GM21786 (cell line): ENCODE results near the gene FAM163B.

Experiments
- ATAC-seq: cut with Tn5 transposase; IDR thresholded peaks from one replicate; pipeline ENCODE4 v1.9.1; 2021; ENCODE audit not compliant: unreplicated experiment

Gene FAM163B

DNA sequence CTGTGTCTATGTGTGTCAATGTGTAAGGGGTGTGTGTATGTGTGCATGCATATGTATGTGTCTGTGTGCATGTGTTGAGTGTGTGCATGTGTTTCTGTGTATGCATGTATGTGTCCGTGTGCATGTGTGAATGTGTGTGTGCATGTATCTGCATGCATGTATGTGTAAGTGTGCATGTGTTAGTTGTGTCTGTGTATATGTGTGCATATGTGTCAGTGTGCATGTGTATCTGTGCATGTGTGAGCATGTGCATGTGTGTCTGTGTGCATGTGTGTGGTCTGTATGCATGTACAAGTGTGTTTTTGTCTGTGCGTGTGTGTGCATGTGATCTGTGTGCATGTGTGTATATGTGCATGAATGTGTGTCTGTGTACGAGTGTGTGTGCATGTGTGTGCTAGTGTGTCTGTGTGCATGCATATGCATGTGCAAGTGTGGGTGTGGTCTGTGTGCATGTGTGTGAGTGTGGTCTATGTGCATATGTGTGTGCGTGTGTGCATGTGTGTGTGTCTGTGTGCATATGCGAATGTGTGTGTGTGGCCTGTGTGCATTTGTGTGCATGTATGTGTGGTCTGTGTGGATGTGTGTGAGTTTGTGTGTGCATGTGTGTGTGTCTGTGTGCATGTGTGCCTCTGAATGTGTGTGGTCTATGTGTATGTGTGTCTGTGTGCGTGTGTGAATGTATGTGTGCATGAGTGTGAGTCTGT, 9.6 kb downstream of the FAM163B start:
- ATAC-seq: no peak

DNA sequence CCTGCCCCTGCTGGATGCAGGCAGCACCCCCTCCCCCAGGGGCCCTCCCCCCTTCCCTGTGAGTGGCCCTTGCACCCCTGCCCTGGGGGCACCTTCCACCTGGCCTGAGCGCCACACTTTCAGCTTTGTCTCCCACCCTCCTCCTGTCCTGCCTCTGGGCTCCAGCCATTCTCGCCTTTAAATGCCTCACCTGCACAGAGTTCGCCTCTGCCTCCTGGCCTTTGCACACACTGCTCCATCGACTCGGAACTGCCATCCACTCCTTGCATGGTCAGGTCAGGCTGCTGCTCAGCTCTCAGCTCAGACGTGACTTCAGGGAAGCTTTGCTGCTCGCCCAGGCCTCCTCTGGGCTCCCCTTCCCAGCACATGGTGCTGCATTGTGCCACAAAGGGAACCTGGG, 10.2 kb downstream of the FAM163B start:
- ATAC-seq: no peak

DNA sequence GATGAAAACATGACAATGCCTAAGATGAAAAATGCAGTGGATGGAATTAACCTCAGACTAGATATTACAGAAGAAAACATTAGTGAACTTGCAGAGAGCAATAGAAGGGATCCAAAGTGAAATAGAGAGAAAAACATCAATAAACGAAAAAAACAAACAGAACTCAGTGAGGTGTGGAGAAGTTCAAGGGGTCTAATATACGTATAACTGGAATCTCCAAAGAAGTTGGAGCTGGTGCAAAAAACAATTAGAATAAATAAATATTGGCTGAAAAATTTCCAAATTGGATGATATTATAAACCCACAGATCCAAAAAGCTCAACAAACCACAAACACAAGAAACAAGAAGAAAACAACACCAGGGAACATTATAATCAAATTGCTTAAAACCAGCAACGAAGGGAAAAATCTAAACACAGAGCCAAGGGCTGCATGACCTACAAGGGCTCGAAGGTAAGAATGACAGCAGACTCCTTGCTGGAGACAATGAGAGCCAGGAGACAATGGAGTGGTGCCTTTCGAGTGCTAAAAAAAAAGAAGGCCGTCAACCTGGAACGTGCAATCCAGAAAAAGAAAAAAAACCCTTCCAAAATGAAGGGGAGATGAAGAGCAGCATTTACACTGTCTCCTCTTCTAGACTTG, 11.8 kb downstream of the FAM163B start:
- ATAC-seq: no peak

DNA sequence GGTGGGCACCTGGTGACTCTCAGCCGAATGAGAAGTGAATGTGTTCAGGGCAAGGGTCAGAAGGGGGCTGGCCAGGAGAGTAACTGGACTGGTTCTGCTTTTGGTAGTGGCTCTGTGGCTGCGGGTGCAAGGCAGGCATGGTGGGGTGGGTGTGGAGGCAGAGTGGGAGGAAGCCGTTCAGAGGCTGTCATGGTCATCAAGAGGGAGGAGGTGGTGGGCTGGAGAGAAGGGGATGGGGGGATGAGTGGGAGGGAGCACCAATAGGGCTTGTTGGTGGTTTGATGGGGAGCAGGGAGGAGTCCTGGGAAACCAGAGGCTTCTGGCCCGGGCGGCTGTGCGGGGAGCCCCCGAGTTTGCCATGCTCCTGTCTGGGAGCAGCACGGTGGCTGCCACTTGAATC, 13.3 kb downstream of the FAM163B start:
- no peak for ATAC-seq

DNA sequence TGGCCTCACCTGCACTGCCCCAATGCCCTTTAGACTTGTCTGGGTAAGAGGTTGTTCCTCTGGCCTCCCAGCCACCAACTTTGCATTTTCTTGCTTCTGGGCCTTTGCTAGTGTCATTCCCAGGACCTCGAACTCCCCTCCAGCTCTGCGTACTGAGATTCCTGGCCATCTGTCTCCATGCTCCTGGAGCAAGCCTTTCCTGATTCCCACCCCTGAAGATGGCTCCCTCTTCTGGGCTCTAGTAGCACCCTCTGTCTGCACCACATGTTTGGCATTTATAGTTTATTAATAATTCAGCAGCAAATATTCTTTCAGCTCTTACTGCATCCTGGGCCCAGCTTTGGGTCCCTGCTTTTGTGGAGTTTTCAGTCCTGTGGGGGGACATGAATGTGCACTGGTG, 14.9 kb downstream of the FAM163B start:
- ATAC-seq: no peak

DNA sequence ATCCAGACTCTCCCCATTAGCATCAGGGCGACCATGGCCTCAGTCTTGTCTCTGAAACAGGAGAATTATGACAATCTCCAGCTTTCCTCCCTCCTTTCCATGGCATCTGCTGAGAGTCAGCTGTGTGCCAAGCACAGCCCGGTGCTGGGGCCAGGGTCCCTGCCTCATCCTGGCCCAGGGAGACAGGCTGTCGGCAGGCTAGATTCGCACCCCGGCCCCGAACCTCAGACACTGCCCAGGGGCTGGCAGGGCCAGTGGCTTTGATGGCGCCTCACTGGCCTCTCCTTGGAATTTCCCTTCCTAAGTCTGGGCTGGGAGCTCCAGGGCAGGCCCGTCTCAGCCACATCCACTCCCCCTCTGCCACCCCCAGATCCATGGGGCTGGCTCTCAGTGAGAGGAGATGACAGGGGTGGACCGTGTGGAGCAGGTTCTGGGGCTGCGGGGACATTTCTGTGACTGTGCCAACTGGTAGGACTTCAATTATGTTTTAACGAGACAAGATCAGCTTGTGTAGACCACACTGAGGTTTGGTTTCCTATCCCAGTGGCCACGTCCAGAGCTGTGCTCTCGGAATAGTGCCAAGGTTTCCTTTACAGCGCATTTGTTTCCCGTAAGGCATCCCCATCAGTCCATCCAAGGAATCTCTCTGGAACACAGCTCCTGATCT, 15.5 kb downstream of the FAM163B start:
- ATAC-seq: no peak

DNA sequence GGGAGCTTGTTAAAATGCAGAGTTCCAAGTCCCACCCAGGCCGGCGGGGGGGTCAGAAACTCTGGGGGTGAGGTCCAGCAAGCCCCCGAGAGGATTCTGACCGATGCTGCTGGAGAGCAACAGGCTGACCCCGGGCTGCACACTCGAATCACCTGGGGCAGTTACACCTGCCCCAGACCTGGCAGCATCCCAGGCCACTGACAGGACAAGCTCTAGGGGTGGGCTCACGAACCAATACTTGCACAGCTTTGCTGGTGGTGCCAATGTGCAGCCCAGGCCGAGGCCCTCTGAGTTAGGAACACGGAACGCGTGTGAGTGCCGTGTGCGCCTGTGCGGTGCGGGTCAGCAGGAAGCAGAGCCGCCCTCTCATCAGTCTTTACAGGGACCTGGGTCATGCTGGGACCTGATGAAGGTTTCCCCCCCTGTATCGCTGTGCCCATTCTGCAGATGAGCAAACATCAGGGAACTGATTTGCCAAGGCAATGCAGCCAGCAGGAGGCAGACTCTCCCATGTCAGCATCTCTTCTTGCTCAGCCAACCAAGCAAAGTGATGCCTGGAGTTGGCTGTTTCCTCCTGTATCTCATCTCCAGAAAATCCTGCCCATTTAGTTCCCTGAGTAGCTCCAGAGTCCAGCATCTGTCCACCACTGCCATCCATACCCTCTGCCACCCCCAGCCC, 16.3 kb downstream of the FAM163B start:
- ATAC-seq: no peak

DNA sequence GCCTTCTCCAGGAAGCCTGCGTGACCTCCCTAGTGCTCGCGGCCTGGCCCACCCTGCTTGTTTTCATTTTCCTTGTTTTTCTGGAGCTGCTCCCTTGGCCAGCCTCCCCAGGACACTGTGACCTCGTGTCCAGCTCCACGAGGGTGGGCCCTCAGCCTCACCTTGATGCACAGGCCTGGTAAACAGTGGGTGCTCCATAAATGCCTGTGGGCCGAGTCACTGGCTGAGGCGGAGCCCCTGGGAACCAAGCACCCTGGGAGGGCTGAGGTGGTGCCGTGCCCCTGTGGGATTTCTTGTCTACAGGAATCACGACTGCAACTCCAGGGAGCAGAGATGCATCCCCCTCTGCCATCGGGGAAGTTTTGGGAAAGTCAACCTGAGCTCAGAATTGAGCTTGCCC, 17.2 kb downstream of the FAM163B start:
- no peak for ATAC-seq

DNA sequence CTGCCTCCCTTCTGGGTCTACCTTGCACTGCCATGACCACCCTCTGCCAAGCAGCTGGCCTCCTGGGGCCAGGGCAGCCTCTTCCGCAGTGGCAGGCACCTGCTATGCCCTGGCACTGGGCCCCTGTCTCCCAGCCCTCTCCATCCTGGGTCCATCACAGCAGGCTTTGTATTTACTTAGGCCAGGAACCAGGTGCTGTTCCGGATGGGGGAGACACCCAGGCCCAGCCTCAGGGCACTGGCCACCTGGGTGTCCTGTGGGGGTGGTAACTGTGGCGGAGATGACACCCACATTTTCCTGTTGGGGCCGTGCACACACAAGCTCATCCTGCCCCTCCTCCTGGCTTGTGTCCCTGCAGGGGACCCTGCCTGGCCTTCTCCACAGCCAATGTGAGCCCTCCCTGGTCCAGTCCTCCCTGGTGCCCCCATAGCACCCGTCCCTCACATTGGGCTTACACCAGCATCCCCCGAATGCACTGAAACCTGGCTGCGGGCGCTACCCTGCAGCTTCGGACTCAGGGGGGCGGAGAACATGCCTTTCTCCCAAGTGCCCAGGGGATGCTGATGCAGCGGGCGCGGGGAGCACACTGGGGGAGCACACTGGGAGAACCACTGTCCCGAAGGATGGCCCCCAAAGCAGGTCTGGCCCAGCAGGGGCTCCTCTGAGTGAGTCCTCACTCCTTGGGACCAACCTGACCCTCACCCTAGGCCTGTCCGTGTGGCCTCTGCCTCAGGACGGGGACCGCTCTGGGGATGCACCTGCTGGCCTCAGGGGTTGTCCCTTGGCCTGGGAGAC, 17.9 kb downstream of the FAM163B start:
- no peak for ATAC-seq

DNA sequence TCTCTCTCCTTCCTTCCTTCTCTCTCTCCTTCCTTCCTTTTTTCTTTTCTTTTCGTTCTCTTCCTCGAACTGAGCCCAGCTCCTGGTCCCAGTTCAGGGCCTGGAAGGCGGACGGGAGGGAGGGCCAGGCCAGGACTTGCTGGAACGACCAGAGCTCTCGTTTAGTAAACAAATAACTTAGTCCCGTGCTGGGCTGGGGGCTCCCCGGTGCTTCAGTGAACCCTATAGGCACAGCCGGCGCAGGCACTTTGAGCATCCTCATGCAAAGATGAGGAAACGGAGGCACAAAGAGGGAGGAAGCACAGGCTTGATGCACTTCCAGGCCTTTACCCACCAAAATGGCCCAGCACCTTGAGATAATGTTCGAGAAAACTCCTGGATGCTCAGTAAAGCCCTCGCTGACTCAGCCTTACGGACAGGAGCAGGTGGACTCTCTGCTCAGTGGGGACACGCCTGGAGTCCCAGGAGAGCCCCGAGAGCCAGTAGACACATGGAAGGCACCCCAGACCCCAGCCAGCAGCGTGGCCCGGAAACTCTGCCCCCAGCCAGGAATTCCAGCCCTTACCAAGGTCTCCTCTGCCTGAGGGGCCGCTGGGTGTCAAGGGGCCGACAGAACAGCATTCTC, 18.8 kb downstream of the FAM163B start:
- ATAC-seq: no peak

DNA sequence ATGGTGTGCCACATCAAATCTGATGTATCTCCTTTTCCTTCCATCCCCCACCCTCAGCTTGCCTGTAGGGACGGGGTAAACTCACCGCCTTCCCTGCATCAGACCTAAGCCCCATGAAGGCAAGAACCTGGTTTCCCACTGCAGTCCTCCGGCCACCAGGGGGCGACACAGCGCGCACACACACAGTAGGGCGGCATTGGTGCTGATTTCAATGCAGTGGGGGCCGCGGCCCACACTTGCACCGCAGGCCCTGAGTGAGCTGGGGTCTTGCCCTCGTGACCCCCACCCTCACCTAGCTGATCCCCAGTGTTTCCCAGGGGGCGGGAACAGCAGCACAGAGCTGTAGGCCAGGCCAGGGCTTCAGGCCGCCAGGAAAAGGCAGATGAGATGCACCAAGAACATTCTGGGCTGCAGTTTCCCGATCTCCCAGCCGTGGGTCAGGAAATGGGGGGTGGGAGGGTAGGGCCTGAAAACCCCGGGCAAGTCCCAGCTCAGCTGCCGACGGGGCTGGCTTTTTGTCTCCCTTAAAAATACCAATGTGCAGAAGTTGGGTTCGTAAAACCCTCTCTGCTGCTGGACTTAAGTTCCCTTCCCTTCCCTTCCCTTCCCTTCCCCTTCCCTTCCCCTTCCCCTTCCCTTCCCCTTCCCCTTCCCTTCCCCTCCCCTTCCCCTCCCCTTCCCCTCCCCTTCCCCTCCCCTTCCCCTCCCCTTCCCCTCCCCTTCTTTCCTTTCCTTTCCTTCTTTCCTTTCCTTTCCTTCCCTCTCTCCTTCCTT, 19.5 kb downstream of the FAM163B start:
- ATAC-seq: no peak

DNA sequence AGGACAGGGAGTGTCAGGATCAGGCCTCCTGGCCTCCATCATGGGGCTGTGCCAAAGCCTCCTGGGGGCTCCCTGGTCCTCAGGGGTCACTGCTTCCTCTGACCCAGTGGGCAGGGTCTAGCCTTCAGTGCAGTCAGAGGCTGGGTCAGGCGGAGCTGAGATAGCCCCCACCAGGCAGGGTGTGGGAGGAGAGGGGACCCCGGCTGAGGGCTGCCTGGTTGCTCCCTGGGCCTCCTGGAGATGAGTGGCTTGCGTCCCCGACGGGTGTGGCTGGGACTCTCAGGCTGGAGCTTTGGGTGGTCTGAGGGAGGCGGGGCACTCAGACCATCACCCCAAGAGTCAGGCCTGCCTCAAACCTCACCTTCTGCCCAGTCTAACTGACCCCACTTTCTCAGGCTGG, 21.7 kb downstream of the FAM163B start:
- no peak for ATAC-seq

DNA sequence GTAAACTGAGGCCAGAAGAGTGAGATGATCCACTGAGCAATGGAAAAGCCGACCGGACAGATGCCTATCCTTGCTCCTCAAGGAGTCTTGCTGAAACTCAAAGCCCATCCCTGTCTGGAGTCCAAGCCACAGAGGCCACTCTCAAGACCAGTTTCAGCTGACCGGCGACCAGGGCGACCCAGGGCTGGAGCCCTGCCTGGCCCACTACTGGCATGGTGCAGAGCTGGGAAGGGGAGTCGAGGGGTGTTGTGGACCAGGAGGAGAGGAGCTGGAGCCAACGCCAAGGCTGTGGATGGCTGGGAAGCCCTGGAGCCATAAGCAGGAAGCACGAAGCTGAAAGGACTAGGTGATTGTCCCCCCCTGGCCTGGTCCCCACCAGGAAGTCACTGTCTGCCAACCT, 22.1 kb downstream of the FAM163B start:
- ATAC-seq: no peak

DNA sequence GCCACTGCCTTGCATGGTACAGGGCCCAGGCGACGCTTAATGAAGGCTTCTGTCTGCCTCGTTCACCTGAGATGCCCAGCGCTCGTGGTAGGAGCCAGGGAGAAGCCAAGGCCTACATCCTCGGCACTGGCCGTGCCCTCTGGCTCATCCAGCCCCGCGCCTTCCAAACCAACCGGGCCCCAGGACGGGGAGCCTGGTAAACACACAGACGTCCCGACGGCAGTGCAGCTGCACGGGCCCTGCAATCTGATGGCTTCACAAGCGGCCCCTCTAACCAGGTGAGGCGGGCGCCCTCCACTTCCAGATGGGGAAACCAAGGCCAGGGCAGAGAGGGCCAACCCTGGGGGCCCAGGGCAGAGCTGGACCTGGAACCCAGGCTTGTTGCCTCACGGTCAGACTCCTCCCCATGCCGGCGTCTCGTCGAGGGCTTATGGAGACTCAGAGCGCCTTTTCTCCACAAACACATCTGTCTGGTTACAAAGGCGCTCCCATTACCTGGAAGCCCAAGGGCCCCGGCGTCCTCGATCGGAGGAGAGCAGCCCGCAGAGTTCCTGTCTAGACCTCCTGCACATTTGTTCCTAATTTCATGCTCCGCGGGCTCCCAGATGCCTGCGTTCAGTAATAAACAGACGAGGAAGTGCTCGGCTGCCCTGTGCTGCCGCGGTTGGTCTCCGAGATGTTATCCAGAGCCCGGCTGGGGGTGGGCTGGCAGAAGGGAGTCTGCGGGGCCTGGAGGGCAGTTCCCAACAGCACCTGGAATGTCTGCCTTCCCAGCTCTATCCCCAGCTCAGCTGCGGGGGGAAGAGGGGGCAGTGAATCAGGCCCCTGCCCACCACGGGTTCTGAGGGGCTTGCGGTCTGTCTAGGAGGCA, 23.5 kb downstream of the FAM163B start:
- ATAC-seq: no peak

DNA sequence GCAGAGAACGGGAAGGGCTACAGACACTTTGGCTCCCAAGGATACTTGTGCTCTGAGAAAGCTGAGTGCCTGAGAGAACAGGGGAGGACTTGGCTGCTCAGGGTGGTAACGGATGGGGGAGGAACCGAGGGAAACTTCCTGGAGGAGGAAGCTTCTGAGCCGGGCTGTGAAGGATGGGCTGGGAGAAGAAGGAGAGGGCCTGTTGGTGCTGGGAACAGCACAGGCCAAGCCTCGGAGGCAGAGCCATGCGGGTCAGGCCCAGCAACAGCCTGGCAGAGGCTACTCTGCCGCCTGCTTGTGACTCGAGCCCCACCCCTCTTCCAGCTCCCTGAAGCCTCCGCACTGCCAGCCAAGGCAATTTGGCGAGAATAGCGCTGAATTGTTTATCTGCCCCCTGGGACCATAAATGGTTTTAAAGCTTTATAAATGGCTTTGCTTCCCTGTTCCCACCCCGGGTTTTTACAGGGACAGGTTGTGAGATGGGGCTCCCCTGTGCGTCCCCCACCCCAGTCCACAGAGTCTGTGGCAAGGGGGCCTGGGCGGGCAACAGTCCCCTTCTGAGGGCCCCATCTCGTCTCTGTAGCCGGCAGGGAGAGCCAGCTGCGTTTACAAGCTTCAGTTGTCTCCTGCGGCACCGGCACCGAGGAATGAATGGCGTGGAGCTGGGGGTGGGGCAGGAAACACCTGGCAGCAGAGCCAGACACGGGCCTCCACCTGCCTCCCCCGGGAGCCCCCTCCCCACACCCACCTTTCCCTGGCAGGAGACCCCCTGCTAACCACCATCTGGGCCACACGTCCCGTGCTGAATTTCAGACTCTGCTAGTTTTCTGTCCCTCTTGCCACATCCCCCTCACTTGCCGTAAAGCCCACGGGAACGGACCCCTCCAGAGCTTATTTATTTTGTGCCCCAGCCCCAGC, 24.4 kb downstream of the FAM163B start:
- ATAC-seq: no peak

DNA sequence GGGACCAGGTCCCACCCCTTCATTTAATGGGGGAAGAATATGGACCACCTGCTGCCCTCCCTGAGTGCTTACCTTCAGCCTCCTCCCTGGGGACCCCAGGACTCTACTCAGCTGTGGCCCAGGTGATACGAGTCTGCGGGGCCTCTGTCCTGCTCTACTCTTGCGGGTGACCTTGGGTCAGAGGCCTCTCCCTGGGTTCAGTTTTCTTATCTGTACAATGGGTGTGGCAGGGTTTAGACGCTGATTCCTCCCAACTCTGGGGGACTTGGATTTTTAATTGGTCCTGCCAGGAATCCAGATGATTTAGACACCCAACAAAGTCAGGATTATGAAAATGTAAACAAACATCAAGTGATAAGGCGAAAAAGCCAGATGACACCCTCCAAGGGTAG, 25.0 kb downstream of the FAM163B start:
- ATAC-seq: no peak

DNA sequence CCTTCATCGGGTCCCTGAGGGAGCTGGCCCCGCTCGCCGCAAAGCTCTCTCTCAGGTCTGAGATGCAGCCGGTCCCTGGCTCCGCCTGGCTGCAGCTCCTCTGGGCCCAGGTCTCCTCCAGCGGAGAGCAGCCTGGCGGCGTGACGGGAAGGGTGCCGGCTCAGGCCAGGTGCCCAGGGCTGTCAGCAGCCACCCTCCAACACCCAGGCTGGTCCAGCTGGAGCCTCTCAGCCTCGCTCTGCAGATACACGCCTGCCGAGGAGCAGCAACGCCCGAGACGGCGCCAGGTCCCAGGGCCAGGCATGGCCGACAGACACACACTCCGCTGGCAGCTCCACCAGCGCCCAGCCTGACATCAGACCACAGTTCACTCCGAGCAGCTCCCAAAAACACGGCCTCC, 25.6 kb downstream of the FAM163B start:
- ATAC-seq: no peak

DNA sequence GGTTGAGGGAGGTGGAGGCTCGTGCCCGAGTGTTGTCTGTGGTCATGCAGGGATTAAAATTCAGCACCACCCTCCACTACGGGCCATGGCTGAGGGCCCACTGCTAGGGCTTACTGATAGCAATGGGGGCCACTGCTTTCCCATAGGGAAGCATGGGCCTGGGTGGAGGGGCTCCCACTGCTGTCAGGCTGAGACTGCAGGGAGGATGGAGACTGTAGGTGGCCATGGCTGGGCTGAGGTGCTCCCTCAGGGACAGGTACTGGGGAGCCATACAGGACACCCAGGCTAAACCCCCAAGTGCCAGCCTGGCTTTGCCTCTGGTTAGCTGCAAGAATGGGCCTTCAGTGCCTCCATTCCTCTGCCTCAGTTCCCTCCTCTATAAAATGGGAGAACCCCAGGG, 26.1 kb downstream of the FAM163B start:
- no peak for ATAC-seq
